Measurements from ENCODE around the gene CAMK2D. TPM values are rescaled to one million over a fixed set of nuclear protein-coding genes. Genes with fewer than 3 reads are reported as not detected.

CAMK2D gene
- total RNA-seq, 1 experiment from 2014 or later: 22.1 TPM

- DNase-seq: no peak
- intact Hi-C loops (cut with micrococcal nuclease; ENCODE audit: unreplicated experiment): no loop called here
Observed at GRCh38 chr4:113645288-113645687, 116.2 kb downstream of the CAMK2D start.

GRCh38 chr4:113644398-113644797 is 117.1 kb downstream of the CAMK2D start:
- CTCF ChIA-PET: interaction anchor here (0.6 kb wide), 1 partner anchor 796 kb away, joined by 3 read pairs; no protein-coding TSS in a partner anchor
- Mint-ChIP-seq H3K4me3 (ENCODE audit: low read depth, unreplicated experiment) (no peak overlapping the region), H3K9me3 (ENCODE audit: low read depth, unreplicated experiment) (no peaks in the 10 kb centered on the region), H3K36me3 (ENCODE audit: insufficient read depth, unreplicated experiment) (no peaks in the 10 kb centered on the region), H3K27ac (ENCODE audit: unreplicated experiment) (no peak overlapping the region), H3K4me1 (ENCODE audit: low read depth, unreplicated experiment) (peaks cover 41% of the 10 kb centered on the region), H3K27me3 (ENCODE audit: unreplicated experiment) (no peaks in the 10 kb centered on the region)
- no peak for TF ChIP-seq CTCF (IDR thresholded peaks at IDR 0.05; ENCODE audit: unreplicated experiment)
- DNase-seq: no peak
- intact Hi-C loops (cut with micrococcal nuclease; ENCODE audit: unreplicated experiment): no loop called here
- BruUV-seq (replicated peaks): no TSS peak

More at GRCh38 chr4:113645288-113645687, 116.2 kb downstream of the CAMK2D start:
- H3K27ac Mint-ChIP-seq (ENCODE audit: unreplicated experiment): peak overlapping the region; percentile 73
- peak overlapping the region; percentile 17 for H3K4me3 Mint-ChIP-seq (ENCODE audit: low read depth, unreplicated experiment)
- H3K4me1 Mint-ChIP-seq (ENCODE audit: low read depth, unreplicated experiment): peaks cover 32% of the 10 kb centered on the region
- BruUV-seq (replicated peaks): no TSS peak
- TF ChIP-seq CTCF (IDR thresholded peaks at IDR 0.05; ENCODE audit: unreplicated experiment): no peak
- H3K9me3 Mint-ChIP-seq (ENCODE audit: low read depth, unreplicated experiment): no peaks in the 10 kb centered on the region
- no peaks in the 10 kb centered on the region for H3K36me3 Mint-ChIP-seq (ENCODE audit: insufficient read depth, unreplicated experiment)
- H3K27me3 Mint-ChIP-seq (ENCODE audit: unreplicated experiment): no peaks in the 10 kb centered on the region
- CTCF ChIA-PET: no interaction called here

- Mint-ChIP-seq H3K27me3 (ENCODE audit: unreplicated experiment) (no peaks in the 10 kb centered on the region), H3K9me3 (ENCODE audit: low read depth, unreplicated experiment) (no peaks in the 10 kb centered on the region), H3K4me3 (ENCODE audit: low read depth, unreplicated experiment) (no peak overlapping the region), H3K4me1 (ENCODE audit: low read depth, unreplicated experiment) (peaks cover 49% of the 10 kb centered on the region), H3K27ac (ENCODE audit: unreplicated experiment) (no peak overlapping the region), H3K36me3 (ENCODE audit: insufficient read depth, unreplicated experiment) (no peaks in the 10 kb centered on the region)
- CTCF ChIA-PET: no interaction called here
- intact Hi-C loops (cut with micrococcal nuclease; ENCODE audit: unreplicated experiment): no loop called here
- no peak for TF ChIP-seq CTCF (IDR thresholded peaks at IDR 0.05; ENCODE audit: unreplicated experiment)
- BruUV-seq (replicated peaks): no TSS peak
- no peak for DNase-seq
Observed at GRCh38 chr4:113643505-113643904, 118.0 kb downstream of the CAMK2D start.

GRCh38 chr4:113641025-113641431 is 120.5 kb downstream of the CAMK2D start:
- Mint-ChIP-seq H3K36me3 (ENCODE audit: insufficient read depth, unreplicated experiment) (peaks cover 7% of the 10 kb centered on the region), H3K27ac (ENCODE audit: unreplicated experiment) (no peak overlapping the region), H3K9me3 (ENCODE audit: low read depth, unreplicated experiment) (peaks cover 3% of the 10 kb centered on the region), H3K4me1 (ENCODE audit: low read depth, unreplicated experiment) (peaks cover 64% of the 10 kb centered on the region), H3K27me3 (ENCODE audit: unreplicated experiment) (no peaks in the 10 kb centered on the region), H3K4me3 (ENCODE audit: low read depth, unreplicated experiment) (no peak overlapping the region)
- no TSS peak for BruUV-seq (replicated peaks)
- intact Hi-C loops (cut with micrococcal nuclease; ENCODE audit: unreplicated experiment): no loop called here
- no peak for TF ChIP-seq CTCF (IDR thresholded peaks at IDR 0.05; ENCODE audit: unreplicated experiment)
- CTCF ChIA-PET: interaction anchor here (1.3 kb wide), 1 partner anchor 33 kb away, joined by 3 read pairs; no protein-coding TSS in a partner anchor
- DNase-seq: no peak

All from Calu3 (cell line).